K562 (cell line): ENCODE data around the gene LPAR3. TPM values are rescaled to one million over a fixed set of nuclear protein-coding genes. Genes with fewer than 3 reads are reported as not detected.

Experiments
- ATAC-seq: fragments of 200-7000 bp; cut with Tn5 transposase; 3 replicates; pipeline ENCODE4 v1.9.1; 2020; ENCODE audit warnings: moderate library complexity
- BruUV-seq: library from RNA; stranded (reverse); fragments of 400-500 nt; replicated peaks from 2 replicates; lab custom pipeline; 2021; lab: Mats Ljungman, UMichigan
- CTCF ChIA-PET: fragments of 300-600 bp; formaldehyde crosslinking; extraction: SDS; loops from one replicate; lab custom pipeline; 2021; ENCODE audit warnings: low intra/inter-chr PET ratio; lab: Yijun Ruan, JAX
- POLR2A ChIA-PET: fragments of 300-600, 350-650 bp; sonication (Branson Sonifier 250); formaldehyde crosslinking; extraction: SDS; loops from one replicate; lab custom pipeline; 2021; ENCODE audit warnings: antibody characterized with exemption, inconsistent platforms; lab: Yijun Ruan, JAX
- DNase-seq, 4 experiments: peaks; one replicate each; pipeline versions ENCODE4 v3.0.0 to v3.0.0-alpha.2; 2011 to 2018; ENCODE audit warnings: low spot score in 3 of 4, mixed read lengths in 3 of 4; ENCODE audit errors: extremely low read depth in 1 of 4
- FAIRE-seq: peaks from 2 replicates; lab custom pipeline; 2011; peaks lifted over from hg19 to GRCh38; lab: Jason Lieb, UNC
- H2AFZ ChIP-seq: 2 replicates; pipeline ENCODE4 v1.6.0; 2011; ENCODE audit warnings: low read depth, low read length, control low read depth, inconsistent platforms
- H3K27ac ChIP-seq: fragments of 200-600 bp; 3 replicates; pipeline ENCODE4 v1.8.0; 2011; ENCODE audit warnings: low read depth, mild to moderate bottlenecking, control low read depth, inconsistent platforms, low read length, moderate library complexity, mixed read lengths; ENCODE audit errors: extremely low read depth
- H3K27me3 ChIP-seq, 2 experiments: fragments of 300-600 bp in 1 of 2; 2 replicates in 1 of 2; 3 replicates in 1 of 2; pipeline versions ENCODE4 v1.6.0 to v1.8.0; 2011; ENCODE audit warnings: inconsistent platforms in 2 of 2, low read length in 2 of 2, mild to moderate bottlenecking in 1 of 2, mixed read lengths in 1 of 2, moderate library complexity in 1 of 2; ENCODE audit not compliant: control insufficient read depth in 2 of 2, insufficient read depth in 2 of 2
- H3K36me3 ChIP-seq: fragments of 300-600 bp; 3 replicates; pipeline ENCODE4 v1.8.0; 2011; ENCODE audit warnings: mild to moderate bottlenecking, low read length, inconsistent platforms; ENCODE audit not compliant: control insufficient read depth, insufficient read depth
- H3K4me1 ChIP-seq, 2 experiments: fragments of 200-600 bp in 1 of 2; replicated peaks in 1 of 2; 2 replicates in 1 of 2; 3 replicates in 1 of 2; pipeline versions ENCODE4 v1.5.1 to v1.8.0; 2011; ENCODE audit warnings: inconsistent platforms in 2 of 2, low read length in 2 of 2, mild to moderate bottlenecking in 1 of 2, mixed read lengths in 1 of 2, moderate library complexity in 1 of 2; ENCODE audit not compliant: control insufficient read depth in 2 of 2, insufficient read depth in 2 of 2
- H3K4me2 ChIP-seq: 2 replicates; pipeline ENCODE4 v1.6.1; 2011; ENCODE audit warnings: low read length, control low read depth, inconsistent platforms, mixed read lengths; ENCODE audit not compliant: insufficient read depth
- H3K4me3 ChIP-seq: fragments of 200-600 bp; sonication (generic), shearing (Covaris generic); 2 replicates; pipeline ENCODE4 v1.5.1; 2016; ENCODE audit warnings: control low read depth, inconsistent platforms
- H3K79me2 ChIP-seq: fragments of 200-600 bp; 3 replicates; pipeline ENCODE4 v1.8.0; 2011; ENCODE audit warnings: low read length, inconsistent platforms; ENCODE audit not compliant: control insufficient read depth, insufficient read depth
- H3K9ac ChIP-seq, 2 experiments: 2 replicates each; pipeline versions ENCODE4 v1.6.0 to v1.6.1; 2011; ENCODE audit warnings: low read depth in 2 of 2, low read length in 2 of 2, control low read depth in 1 of 2, inconsistent platforms in 1 of 2, mild to moderate bottlenecking in 1 of 2, mixed read lengths in 1 of 2; ENCODE audit not compliant: insufficient read depth in 1 of 2
- H3K9me1 ChIP-seq: one replicate; pipeline ENCODE4 v1.6.0; 2011; ENCODE audit warnings: inconsistent platforms, mild to moderate bottlenecking, low read length, moderate library complexity; ENCODE audit not compliant: control insufficient read depth, insufficient read depth
- H3K9me3 ChIP-seq: replicated peaks from 2 replicates; pipeline ENCODE4 v1.5.1; 2011; ENCODE audit warnings: low read depth, low read length, inconsistent platforms; ENCODE audit not compliant: control insufficient read depth, insufficient read depth
- H4K20me1 ChIP-seq: replicated peaks from 2 replicates; pipeline ENCODE4 v1.6.1; 2011; ENCODE audit warnings: low read length, inconsistent platforms, mixed read lengths; ENCODE audit not compliant: control insufficient read depth, insufficient read depth
- E2F1 ChIP-seq: sonication (generic); formaldehyde crosslinking; IDR thresholded peaks from 2 replicates; pipeline ENCODE4 v1.8.1; 2023; ENCODE audit warnings: mild to moderate bottlenecking, missing genetic modification reagents, moderate library complexity
- MED1 ChIP-seq: sonication (generic); formaldehyde crosslinking; IDR thresholded peaks from 2 replicates; pipeline ENCODE4 v1.8.1; 2023; ENCODE audit warnings: missing genetic modification reagents, borderline replicate concordance
- MEF2A ChIP-seq: IDR thresholded peaks from 2 replicates; pipeline ENCODE4 v1.6.1; 2011; ENCODE audit warnings: low read depth, mild to moderate bottlenecking, low read length, moderate library complexity; ENCODE audit not compliant: control insufficient read depth
- WGBS: fragments of 100-300 bp; shearing (Covaris generic); methylation state at CpG from one replicate; pipeline ENCODE4 v1.1.6; 2016; ENCODE audit warnings: low coverage, mixed read lengths; ENCODE audit not compliant: insufficient coverage; ENCODE audit errors: missing lambda C conversion rate; 5-methylcytosine and 5-hydroxymethylcytosine counted together
- in situ Hi-C: fragments of 300-500 bp; cut with MboI; formaldehyde crosslinking; loops from 4 replicates; pipeline ENCODE4 v1.15.0; 2018; ENCODE audit warnings: inconsistent platforms, mixed read lengths
- intact Hi-C: fragments of 100-400 bp; cut with micrococcal nuclease; formaldehyde crosslinking; loops from 2 replicates; pipeline ENCODE4 v1.14.2; 2022
- polyA plus RNA-seq, 8 experiments: library from polyadenylated mRNA; depleted of rRNA in 4 of 8; stranded (reverse) in 5 of 8; unstranded in 3 of 8; fragments of >200 nt; fragmentation: Nextera tagmentation in 2 of 8; fragmentation: Illumina TruSeq in 1 of 8; extraction: Ambion mirVana in 2 of 8; extraction: Trizol in 1 of 8; gene quantifications; 2 replicates each; pipeline versions ENCODE4 v1.2.1 to v1.2.3, GENCODE V29; 2011 to 2014; ENCODE audit warnings: inconsistent platforms in 1 of 8, missing spikeins in 1 of 8
- total RNA-seq, 7 experiments: library from RNA; depleted of rRNA in 6 of 7; stranded (reverse); fragments of >200 nt in 6 of 7; fragmentation: Illumina TruSeq in 2 of 7; extraction: Trizol in 2 of 7; gene quantifications; 2 replicates each; pipeline versions ENCODE4 v1.2.1 to v1.2.3, GENCODE V29; 2011 to 2021; ENCODE audit warnings: low replicate concordance in 1 of 7
- TF ChIP-seq, protein P1 (sequence below), 3 experiments: fragments of 200-800 bp in 1 of 3; fragments of 250-450 bp in 1 of 3; fragments of 450-650 bp in 1 of 3; sonication (Bioruptor Pico) in 1 of 3; sonication (Bioruptor generic) in 1 of 3; formaldehyde crosslinking in 1 of 3; IDR thresholded peaks; 2 replicates each; pipeline versions ENCODE4 v1.6.1 to v1.8.0; 2016 to 2022; ENCODE audit warnings: mild to moderate bottlenecking in 2 of 3, missing genetic modification characterization in 2 of 3, missing compliant biosample characterization in 1 of 3, moderate library complexity in 1 of 3

LPAR3 gene
- total and polyA plus RNA-seq, 9 of the 15 experiments (the other 6 are each of a cell fraction or from before 2014, with no cell fraction given), result 0.11 TPM; not detected in 8

DNA sequence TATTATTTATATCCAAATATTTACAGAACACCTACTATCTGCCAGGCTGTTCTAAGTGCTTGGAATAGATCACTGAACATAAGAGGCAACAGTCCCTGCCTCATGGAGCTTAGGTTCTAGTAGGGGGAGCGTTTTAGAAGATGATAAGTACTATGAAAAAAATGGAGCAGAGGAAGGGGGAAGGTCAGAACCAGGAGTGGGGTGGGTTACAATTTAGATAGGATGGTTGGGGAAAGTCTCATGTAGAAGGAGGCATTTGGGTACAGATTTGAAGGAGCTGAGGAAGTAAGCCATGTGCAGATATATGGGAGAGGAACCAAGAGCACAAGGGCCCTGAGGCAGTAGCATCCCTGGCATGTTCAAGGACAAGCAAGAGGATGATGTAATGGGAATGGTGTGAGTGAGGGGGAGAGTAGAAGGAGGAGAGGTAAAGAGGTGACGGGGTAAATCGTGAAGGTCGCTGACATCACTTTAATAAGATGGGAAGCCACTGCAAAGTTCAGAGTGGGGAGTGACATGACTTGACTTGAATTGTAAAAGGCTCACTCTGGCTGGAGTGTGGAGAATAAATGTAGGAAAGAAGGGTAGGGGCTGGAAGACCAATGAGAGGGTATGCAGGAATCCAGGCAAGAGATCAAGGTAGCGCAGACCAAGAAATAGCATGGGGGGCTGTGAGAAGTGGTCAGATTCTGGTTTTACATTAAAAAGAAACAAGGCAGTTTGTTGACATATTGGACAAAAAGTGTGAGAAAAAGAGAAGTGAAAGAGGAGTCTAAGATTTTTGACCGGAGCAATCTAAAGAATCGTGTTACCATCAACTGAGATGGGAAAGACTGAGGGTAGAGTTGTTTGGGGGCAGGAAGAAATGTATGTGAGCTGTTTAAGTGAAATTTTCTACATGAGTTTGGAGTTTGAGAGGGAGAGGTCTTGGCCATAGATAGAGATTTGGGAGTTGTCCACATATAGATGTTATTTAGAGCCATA, 92.6 kb downstream of the LPAR3 start (continued):
- TF ChIP-seq, protein P1, sequence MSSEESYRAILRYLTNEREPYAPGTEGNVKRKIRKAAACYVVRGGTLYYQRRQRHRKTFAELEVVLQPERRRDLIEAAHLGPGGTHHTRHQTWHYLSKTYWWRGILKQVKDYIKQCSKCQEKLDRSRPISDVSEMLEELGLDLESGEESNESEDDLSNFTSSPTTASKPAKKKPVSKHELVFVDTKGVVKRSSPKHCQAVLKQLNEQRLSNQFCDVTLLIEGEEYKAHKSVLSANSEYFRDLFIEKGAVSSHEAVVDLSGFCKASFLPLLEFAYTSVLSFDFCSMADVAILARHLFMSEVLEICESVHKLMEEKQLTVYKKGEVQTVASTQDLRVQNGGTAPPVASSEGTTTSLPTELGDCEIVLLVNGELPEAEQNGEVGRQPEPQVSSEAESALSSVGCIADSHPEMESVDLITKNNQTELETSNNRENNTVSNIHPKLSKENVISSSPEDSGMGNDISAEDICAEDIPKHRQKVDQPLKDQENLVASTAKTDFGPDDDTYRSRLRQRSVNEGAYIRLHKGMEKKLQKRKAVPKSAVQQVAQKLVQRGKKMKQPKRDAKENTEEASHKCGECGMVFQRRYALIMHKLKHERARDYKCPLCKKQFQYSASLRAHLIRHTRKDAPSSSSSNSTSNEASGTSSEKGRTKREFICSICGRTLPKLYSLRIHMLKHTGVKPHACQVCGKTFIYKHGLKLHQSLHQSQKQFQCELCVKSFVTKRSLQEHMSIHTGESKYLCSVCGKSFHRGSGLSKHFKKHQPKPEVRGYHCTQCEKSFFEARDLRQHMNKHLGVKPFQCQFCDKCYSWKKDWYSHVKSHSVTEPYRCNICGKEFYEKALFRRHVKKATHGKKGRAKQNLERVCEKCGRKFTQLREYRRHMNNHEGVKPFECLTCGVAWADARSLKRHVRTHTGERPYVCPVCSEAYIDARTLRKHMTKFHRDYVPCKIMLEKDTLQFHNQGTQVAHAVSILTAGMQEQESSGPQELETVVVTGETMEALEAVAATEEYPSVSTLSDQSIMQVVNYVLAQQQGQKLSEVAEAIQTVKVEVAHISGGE (CRISPR knock-in tag; IDR thresholded peaks at IDR 0.05), result no peak

GRCh38 chr1:84797603-84798002, 95.4 kb downstream of the LPAR3 start:
- H3K79me2 ChIP-seq, result no peaks in the 10 kb centered on the region
- H3K9ac ChIP-seq, result no peak overlapping the region
- H4K20me1 ChIP-seq, result no peaks in the 10 kb centered on the region
- ChIA-PET POLR2A (no interaction called here), CTCF (no interaction called here)
- H3K9me3 ChIP-seq, result no peaks in the 10 kb centered on the region
- peak; percentile 87 for TF ChIP-seq MEF2A
- TF ChIP-seq E2F1 (CRISPR knock-in tag), result no peak
- no peak for TF ChIP-seq MED1 (CRISPR knock-in tag)
- ATAC-seq (no peak), FAIRE-seq (no peak), DNase-seq (peak in 1 of 4 experiments; percentile 10)
- H3K27me3 ChIP-seq, result no peaks in the 10 kb centered on the region
- no peak overlapping the region for H3K27ac ChIP-seq
- no peak overlapping the region for H3K4me3 ChIP-seq
- intact Hi-C loops, result no loop called here
- no TSS peak for BruUV-seq
- H3K36me3 ChIP-seq, result no peaks in the 10 kb centered on the region
- H3K4me1 ChIP-seq, result no peaks in the 10 kb centered on the region; a peak in 1 of 5 replicates
- in situ Hi-C loops, result no loop called here
- whole genome bisulfite sequencing, result 0% methylated on average over 3 of the region's 3 CpGs
- no peak overlapping the region for H2AFZ ChIP-seq
- no peaks in the 10 kb centered on the region for H3K9me1 ChIP-seq
- H3K4me2 ChIP-seq, result no peak overlapping the region
